ENCODE data around the gene IGFLR1.
A peak's percentile ranks its signal among the peaks of the same experiment; 100 is the strongest.
"Not testable (repeated sequence)": the region's sequence is repeated elsewhere in the genome, so short reads cannot be mapped to it uniquely, and the experiment has no call there.

IGFLR1 gene

GRCh38 chr19:35777086-35777841 is 35.0 kb upstream of the IGFLR1 start:
- DNase-seq, result no peak

GRCh38 chr19:35776102-35776788 is 34.0 kb upstream of the IGFLR1 start:
- no peak for DNase-seq

GRCh38 chr19:35775298-35776101 is 33.2 kb upstream of the IGFLR1 start, which contains the start of gene ARHGAP33:
ARHGAP33 (plus strand) TSS chr19:35775564; CDS start chr19:35775659, 95 bp downstream.
- peak; percentile 89 for DNase-seq

- DNase-seq, result no peak
Observed at GRCh38 chr19:35775046-35775297, 32.7 kb upstream of the IGFLR1 start.

- DNase-seq, result no peak
Observed at GRCh38 chr19:35774274-35775045, 32.2 kb upstream of the IGFLR1 start.

GRCh38 chr19:35773020-35773806 is 31.0 kb upstream of the IGFLR1 start:
- no peak for DNase-seq

GRCh38 chr19:35772362-35772761 is 30.1 kb upstream of the IGFLR1 start:
- not testable (repeated sequence) for DNase-seq

GRCh38 chr19:35768082-35768421 is 25.8 kb upstream of the IGFLR1 start:
- DNase-seq, result no peak

- DNase-seq, result no peak
Observed at GRCh38 chr19:35767288-35768081, 25.2 kb upstream of the IGFLR1 start.

- no peak for DNase-seq
Observed at GRCh38 chr19:35766571-35767104, 24.4 kb upstream of the IGFLR1 start.

- DNase-seq, result no peak
Observed at GRCh38 chr19:35764432-35765315, 22.4 kb upstream of the IGFLR1 start.

GRCh38 chr19:35760711-35761349 is 18.6 kb upstream of the IGFLR1 start:
- no peak for DNase-seq

GRCh38 chr19:35759697-35760096 is 17.4 kb upstream of the IGFLR1 start:
- DNase-seq, result no peak

GRCh38 chr19:35757749-35758608 is 15.7 kb upstream of the IGFLR1 start, which contains the start of gene PROSER3:
PROSER3 (plus strand) TSS chr19:35758176; CDS start chr19:35758216, 40 bp downstream.
- peak; percentile 94 for DNase-seq

GRCh38 chr19:35757231-35757748 is 15.0 kb upstream of the IGFLR1 start:
- no peak for DNase-seq

GRCh38 chr19:35756377-35757230 is 14.4 kb upstream of the IGFLR1 start, which contains the start of gene HSPB6:
HSPB6 (minus strand) TSS chr19:35757029; CDS start chr19:35757008, 21 bp downstream.
- DNase-seq, result no peak
